22Rv1 (cell line): Measurements from ENCODE around the gene UCK1.
A peak's percentile ranks its signal among the peaks of the same experiment; 100 is the strongest.

Source experiments
- H3K27ac ChIP-seq: fragments of 450-650 bp; 2 replicates; pipeline ENCODE4 v1.5.1; 2017
- ZFX ChIP-seq: fragments of 450-650 bp; IDR thresholded peaks from 2 replicates; pipeline ENCODE4 v1.6.1; 2017; ENCODE audit warnings: antibody characterized with exemption, borderline replicate concordance
- TF ChIP-seq, protein P1 (sequence below): fragments of 450-650 bp; IDR thresholded peaks from 2 replicates; pipeline ENCODE4 v1.5.1; 2017; ENCODE audit warnings: mild to moderate bottlenecking

The UCK1 gene

DNA sequence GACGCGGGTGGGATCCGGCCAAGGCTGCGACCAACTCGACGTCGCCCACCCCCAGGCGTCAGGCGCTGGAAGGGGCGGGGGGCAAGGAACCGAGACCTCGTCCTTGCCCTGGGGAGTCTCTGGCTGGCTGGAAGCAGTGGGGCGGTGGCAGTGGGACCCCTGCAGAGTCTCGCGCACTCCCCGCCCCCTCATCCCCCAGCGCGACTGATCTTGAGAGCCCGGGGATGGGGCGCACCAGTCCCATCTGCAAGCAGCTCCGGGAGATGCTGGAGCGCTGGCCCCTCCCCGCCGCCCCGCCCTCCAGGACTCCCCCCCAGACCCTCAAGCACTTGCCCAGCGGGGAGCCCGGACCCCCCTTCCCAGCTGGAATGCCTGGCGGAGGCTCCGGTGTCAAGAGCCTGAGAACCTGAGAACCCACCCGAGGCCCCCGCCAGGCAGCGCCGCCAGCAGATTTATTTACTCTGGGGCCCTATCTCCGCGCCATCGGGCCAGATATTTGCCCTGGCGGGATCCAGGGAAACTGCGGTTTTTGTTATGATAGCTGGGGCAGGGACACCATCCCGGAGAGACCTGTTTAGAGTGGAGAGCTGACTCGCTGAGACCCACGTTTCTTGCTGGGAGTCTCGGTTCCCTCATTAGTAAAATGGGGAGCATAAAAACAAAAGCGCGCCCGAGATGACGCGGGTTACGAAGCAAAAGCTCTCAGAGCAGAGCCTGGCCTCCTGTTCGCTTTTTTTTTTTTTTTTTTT lies 15.4 kb upstream of the UCK1 start:
- TF ChIP-seq, protein P1, sequence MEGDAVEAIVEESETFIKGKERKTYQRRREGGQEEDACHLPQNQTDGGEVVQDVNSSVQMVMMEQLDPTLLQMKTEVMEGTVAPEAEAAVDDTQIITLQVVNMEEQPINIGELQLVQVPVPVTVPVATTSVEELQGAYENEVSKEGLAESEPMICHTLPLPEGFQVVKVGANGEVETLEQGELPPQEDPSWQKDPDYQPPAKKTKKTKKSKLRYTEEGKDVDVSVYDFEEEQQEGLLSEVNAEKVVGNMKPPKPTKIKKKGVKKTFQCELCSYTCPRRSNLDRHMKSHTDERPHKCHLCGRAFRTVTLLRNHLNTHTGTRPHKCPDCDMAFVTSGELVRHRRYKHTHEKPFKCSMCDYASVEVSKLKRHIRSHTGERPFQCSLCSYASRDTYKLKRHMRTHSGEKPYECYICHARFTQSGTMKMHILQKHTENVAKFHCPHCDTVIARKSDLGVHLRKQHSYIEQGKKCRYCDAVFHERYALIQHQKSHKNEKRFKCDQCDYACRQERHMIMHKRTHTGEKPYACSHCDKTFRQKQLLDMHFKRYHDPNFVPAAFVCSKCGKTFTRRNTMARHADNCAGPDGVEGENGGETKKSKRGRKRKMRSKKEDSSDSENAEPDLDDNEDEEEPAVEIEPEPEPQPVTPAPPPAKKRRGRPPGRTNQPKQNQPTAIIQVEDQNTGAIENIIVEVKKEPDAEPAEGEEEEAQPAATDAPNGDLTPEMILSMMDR, result no peak
- no peak for TF ChIP-seq ZFX

GRCh38 chr9:131545786-131546335 lies 14.8 kb upstream of the UCK1 start:
- peak overlapping the region; percentile 92 for H3K27ac ChIP-seq
- TF ChIP-seq, protein P1, result no peak
- no peak for TF ChIP-seq ZFX

More for the DNA sequence above, 15.4 kb upstream of the UCK1 start:
- H3K27ac ChIP-seq, result peak overlapping the region; percentile 92

- H3K27ac ChIP-seq, result peak within 1 kb of the TSS; percentile 92
- TF ChIP-seq, protein P1, result peak; percentile 12; the same call in 1 of the 2 replicates
- no peak for TF ChIP-seq ZFX
Observed at GRCh38 chr9:131545003-131545785, 14.1 kb upstream of the UCK1 start, which contains the start of gene PRRT1B. PRRT1B (plus strand) TSS chr9:131545523; CDS start chr9:131545616, 93 bp downstream.

DNA sequence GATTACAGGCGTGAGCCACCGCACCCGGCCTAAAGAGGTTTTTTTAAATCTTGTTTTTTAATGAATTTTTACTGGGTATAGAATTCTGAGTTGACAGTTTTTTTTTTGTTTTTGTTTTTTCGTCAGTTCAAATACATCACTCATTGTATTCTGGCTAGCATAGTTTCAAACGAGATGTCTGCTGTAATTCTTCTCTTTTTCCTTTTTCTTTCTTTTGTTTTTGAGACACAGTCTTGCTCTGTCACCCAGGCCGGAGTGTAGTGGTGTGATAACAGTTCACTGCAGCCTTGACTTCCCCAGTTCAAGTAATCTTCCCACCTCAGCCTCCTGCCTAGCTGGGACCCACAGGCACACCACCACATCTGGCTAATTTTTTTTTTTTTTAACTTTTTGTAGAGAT lies 12.1 kb upstream of the UCK1 start:
- TF ChIP-seq, protein P1, result no peak
- no peak for TF ChIP-seq ZFX

DNA sequence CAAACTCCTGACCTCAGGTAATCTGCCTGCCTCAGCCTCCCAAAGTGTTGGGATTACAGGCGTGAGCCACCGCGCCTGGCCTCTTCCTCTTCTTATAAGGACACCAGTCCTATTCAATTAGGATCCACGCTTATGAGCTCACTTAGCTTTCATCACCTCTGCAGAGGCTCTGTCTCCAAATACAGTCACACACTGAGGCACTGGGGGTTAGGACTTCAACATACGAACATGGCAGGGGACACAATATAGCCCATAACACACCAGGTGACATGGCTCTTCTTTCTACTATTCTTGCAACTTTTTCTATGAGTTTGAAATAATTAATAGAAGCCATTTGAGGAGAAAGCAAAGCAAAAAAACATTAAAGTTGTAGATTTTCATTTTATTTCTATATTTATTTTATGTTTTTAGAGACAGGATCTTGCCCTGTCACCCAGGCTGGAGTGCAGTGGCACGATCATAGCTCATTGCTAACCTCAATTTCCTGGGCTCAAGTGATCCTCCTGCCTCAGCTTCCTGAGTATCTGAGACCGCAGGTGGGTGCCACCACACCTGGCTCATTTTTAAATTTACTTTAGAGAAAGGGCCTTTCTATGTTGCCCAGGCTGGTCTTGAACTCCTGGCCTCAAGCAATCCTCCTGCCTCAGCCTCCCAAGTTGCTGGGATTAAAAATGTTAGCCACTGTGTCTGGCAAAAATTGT lies 8.3 kb upstream of the UCK1 start:
- TF ChIP-seq, protein P1, result no peak
- no peak for TF ChIP-seq ZFX
- no peak overlapping the region for H3K27ac ChIP-seq

More for the DNA sequence above, 12.1 kb upstream of the UCK1 start:
- H3K27ac ChIP-seq, result peak overlapping the region; percentile 92; the same call in 1 of the 2 replicates

DNA sequence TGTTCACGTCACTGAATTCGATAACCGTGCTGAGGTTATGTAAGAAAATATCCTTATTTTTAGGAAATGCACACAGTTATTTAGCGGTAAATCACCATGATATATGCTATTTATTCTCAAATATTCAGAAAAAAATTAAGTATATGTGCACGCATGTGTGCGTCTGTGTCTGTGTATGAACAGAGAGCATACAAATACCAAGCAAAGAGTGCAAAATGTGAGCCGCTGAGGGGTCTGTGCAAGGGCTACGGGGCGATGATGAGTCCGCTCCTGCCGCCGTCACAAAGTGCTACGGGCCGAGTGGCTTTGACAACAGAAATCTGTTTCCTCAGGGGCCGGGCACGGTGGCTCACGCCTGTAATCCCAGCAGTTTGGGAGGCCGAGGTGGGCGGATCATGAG lies 6.9 kb upstream of the UCK1 start:
- TF ChIP-seq ZFX, result no peak
- TF ChIP-seq, protein P1, result no peak
- no peak overlapping the region for H3K27ac ChIP-seq
